ENCODE results near the gene EPB41. TPM values are rescaled to one million over a fixed set of nuclear protein-coding genes. Genes with fewer than 3 reads are reported as not detected.
A peak's percentile ranks its signal among the peaks of the same experiment; 100 is the strongest.

The EPB41 gene
- total and polyA plus RNA-seq, 9 of the 15 experiments (the other 6 are each of a cell fraction or from before 2014, with no cell fraction given), result 3.7 to 213 (median 141) TPM

DNA sequence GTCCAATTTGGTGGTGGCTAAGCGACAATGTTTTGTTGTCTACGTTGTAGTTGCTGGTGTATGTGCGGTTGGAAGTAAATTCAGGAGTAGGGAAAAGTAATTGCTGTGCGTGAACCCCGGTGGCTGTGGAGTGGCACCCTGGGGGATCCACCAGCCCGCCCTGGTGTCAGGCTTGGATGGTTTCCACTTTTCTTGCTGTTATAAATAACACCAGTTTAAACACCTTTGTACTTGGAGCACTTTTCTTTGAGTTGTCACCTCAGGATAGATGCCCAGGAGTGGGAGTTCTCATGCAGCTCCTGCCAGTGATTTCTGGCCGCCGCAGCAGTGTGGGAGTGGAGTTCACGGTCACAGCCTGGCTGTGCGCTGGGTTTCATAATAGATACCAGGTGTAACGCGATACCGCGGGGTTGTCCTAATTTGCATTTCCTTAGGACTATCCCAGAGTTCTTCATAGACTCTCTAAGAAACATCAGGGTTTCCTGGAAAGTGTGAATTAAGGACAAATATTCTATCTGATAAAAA is 222.1 kb downstream of the EPB41 start:
- in situ Hi-C loops (cut with MboI) (no loop called here), intact Hi-C loops (cut with micrococcal nuclease) (no loop called here)
- Histone ChIP-seq H3K27me3 (ENCODE audit: control insufficient read depth in 2 of 2, insufficient read depth in 2 of 2, low read length in 2 of 2) (no peaks in the 10 kb centered on the region), H3K4me3 (no peak overlapping the region), H4K20me1 (replicated peaks; ENCODE audit: control insufficient read depth, insufficient read depth, low read length) (no peaks in the 10 kb centered on the region), H2AFZ (ENCODE audit: low read depth, low read length) (peak overlapping the region; percentile 37), H3K79me2 (ENCODE audit: control insufficient read depth, insufficient read depth, low read length) (no peaks in the 10 kb centered on the region), H3K4me1 (replicated peaks in 1 of 2; ENCODE audit: control insufficient read depth in 2 of 2, insufficient read depth in 2 of 2, low read length in 2 of 2) (peaks cover 5 to 19% of the 10 kb centered on the region in 2 experiments), H3K4me2 (ENCODE audit: insufficient read depth, low read length) (peak overlapping the region; percentile 49; the same call in 1 of the 2 replicates), H3K9ac (ENCODE audit: insufficient read depth in 1 of 2, low read depth in 2 of 2, low read length in 2 of 2) (peak overlapping the region in 1 of 2 experiments; percentile 74; a peak in 1 of 4 replicates), H3K9me1 (ENCODE audit: control insufficient read depth, insufficient read depth, low read length) (no peaks in the 10 kb centered on the region), H3K9me3 (replicated peaks; ENCODE audit: control insufficient read depth, insufficient read depth, low read depth, low read length) (no peaks in the 10 kb centered on the region), H3K27ac (ENCODE audit: extremely low read depth, low read depth, low read length) (no peak overlapping the region), H3K36me3 (ENCODE audit: control insufficient read depth, insufficient read depth, low read length) (no peaks in the 10 kb centered on the region; the same call in 2 of the 3 replicates)
- DNase-seq (ENCODE audit: extremely low read depth in 1 of 4, low spot score in 3 of 4), result peak; percentile 49 to 74 (median 64)
- ATAC-seq, result peak; percentile 85
- ChIA-PET CTCF (ENCODE audit: low intra/inter-chr PET ratio) (interaction anchor here (0.6 kb wide), 1 partner anchor 15 kb away, joined by 3 read pairs; no protein-coding TSS in a partner anchor), POLR2A (interaction anchor here (0.9 kb wide), 1 partner anchor 488 kb away, joined by 3 read pairs; the partner anchor contains the start of gene RNU11)
- peak; percentile 90 for FAIRE-seq
- peak in 1 of 2 experiments; percentile 80; a peak in 2 of 4 replicates for TF ChIP-seq RCOR1 (IDR thresholded peaks at IDR 0.05; ENCODE audit: borderline replicate concordance in 1 of 2, low read depth in 2 of 2, low read length in 2 of 2)
- TF ChIP-seq, protein P1, sequence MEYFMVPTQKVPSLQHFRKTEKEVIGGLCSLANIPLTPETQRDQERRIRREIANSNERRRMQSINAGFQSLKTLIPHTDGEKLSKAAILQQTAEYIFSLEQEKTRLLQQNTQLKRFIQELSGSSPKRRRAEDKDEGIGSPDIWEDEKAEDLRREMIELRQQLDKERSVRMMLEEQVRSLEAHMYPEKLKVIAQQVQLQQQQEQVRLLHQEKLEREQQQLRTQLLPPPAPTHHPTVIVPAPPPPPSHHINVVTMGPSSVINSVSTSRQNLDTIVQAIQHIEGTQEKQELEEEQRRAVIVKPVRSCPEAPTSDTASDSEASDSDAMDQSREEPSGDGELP (CRISPR knock-in tag; IDR thresholded peaks at IDR 0.05; ENCODE audit: borderline replicate concordance), result peak; percentile 34; the same call in 1 of the 2 replicates
- TF ChIP-seq ZFX (CRISPR knock-in tag; IDR thresholded peaks at IDR 0.05), result no peak
- peak in 1 of 2 experiments; percentile 40; a peak in 2 of 4 replicates for TF ChIP-seq KDM1A (IDR thresholded peaks at IDR 0.05)
- TF ChIP-seq TCF3 (CRISPR knock-in tag; IDR thresholded peaks at IDR 0.05), result peak; percentile 36; the same call in 1 of the 2 replicates
- no peak for TF ChIP-seq BRD4 (IDR thresholded peaks at IDR 0.05)
- peak; percentile 37 to 50; a peak in 2 of 4 replicates for TF ChIP-seq NRF1 (conservative IDR thresholded peaks at IDR 0.05 in 1 of 2, IDR thresholded peaks at IDR 0.05 in 1 of 2)
- peak; percentile 65 for TF ChIP-seq CEBPB (tag; IDR thresholded peaks at IDR 0.05)
- TF ChIP-seq CBFA2T3 (IDR thresholded peaks at IDR 0.05), result peak; percentile 47; the same call in 1 of the 2 replicates
- TF ChIP-seq GABPB1 (CRISPR knock-in tag; IDR thresholded peaks at IDR 0.05), result no peak
- TF ChIP-seq, protein P2, sequence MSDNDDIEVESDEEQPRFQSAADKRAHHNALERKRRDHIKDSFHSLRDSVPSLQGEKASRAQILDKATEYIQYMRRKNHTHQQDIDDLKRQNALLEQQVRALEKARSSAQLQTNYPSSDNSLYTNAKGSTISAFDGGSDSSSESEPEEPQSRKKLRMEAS (CRISPR knock-in tag; IDR thresholded peaks at IDR 0.05), result no peak
- TF ChIP-seq CXXC5 (CRISPR knock-in tag; IDR thresholded peaks at IDR 0.05), result peak; percentile 38; the same call in 1 of the 2 replicates
- TF ChIP-seq POLR3G (IDR thresholded peaks at IDR 0.05; ENCODE audit: extremely low read depth, insufficient read length, insufficient replicate concordance), result no peak
- no TSS peak for BruUV-seq (replicated peaks)
- WGBS (ENCODE audit: insufficient coverage, low coverage, missing lambda C conversion rate), result 10% methylated on average over 14 of the region's 14 CpGs
